ENCODE measurements around the gene APBA2.
A peak's percentile ranks its signal among the peaks of the same experiment; 100 is the strongest.

Gene APBA2

DNA sequence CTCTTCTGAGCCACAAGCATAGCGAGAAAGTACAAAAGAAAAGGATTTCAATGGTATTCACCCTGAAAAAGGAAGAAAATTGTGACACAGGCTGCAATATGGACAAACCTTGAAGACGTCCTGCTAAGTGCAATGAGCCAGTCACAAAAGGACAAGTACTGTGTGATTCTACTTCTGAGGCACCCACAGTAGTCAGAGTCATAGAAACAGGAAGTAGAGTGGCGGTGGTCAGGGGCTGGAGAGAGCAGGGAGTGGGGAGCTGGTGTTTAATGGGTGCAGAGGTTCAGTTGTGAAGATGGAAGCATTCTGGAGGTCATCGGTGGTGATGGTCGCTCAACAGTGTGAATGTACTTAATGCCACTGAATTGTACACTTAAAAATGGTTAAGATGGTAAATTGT is 180.5 kb downstream of the APBA2 start:
- ATAC-seq, result no peak

DNA sequence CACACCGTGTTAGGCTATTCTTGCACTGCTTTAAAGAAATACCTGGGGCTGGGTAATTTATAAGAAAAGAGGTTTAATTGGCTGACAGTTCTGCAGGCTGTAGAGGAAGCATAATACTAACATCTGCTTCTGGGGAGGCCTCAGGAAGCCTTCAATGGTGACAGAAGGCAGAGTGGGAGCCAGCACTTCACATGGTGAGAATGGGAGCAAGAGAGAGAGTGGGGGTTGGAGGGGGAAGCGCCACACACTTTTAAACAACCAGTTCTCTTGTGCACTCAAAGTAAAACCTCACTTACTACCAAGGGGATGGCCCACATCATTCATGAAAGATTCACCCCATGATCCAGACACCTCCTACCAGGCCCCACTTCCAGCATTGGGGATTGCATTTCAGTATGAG is 181.1 kb downstream of the APBA2 start:
- no peak for ATAC-seq

DNA sequence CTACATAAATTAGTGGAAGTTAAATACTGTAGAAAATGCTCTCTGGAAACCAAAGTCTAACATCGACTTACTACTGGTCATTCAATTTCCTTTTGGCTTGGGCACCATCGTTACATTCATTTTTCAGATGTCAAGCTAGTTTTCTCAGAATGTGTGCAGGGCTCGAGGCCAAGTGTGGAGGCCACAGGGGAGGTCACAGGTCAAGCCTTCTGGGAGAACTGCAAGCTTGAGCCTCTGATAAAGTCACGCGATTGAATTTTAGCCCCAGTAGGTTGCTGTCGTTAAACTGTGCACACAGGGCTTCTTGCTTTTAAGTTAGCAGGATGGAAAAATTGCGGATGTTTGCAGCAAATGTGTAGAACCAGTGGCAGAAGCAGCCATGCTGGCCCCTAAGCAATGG is 182.2 kb downstream of the APBA2 start:
- ATAC-seq, result no peak

DNA sequence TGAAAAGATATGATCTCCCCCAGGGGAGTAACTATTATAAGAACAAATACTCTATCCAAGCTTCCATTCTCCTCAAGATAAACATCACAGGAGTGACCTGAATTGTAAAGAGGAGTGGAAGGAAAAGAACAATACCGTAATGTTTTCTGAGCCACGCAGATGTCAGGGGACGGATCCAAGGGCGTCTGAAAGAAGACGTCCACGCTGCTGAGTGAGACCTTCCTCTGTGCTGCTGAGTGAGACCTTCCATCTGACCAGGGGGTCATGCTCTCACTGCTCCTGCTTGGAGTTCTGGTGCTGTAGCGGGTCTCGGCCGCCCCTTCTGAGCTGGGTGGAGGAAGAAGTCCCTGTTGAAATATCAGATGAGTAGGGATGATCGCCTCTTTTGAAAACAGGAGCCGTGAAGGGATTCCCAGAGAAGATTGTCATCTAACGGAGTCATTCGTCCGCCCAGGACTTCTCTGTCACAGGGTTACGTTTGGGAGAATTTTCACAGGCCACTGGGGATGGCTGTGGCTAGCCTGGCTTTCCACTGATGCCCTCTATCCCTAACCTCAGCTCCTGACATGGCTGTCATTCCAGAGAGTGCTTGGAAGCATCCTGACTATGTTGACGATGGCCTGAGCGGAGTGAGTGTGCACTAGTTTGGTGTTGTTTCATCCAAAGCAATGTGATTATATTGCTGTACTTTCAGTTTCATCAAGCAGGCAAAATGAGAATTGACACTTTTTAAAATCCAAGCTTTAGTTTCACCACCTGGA is 184.9 kb downstream of the APBA2 start:
- no peak for ATAC-seq

DNA sequence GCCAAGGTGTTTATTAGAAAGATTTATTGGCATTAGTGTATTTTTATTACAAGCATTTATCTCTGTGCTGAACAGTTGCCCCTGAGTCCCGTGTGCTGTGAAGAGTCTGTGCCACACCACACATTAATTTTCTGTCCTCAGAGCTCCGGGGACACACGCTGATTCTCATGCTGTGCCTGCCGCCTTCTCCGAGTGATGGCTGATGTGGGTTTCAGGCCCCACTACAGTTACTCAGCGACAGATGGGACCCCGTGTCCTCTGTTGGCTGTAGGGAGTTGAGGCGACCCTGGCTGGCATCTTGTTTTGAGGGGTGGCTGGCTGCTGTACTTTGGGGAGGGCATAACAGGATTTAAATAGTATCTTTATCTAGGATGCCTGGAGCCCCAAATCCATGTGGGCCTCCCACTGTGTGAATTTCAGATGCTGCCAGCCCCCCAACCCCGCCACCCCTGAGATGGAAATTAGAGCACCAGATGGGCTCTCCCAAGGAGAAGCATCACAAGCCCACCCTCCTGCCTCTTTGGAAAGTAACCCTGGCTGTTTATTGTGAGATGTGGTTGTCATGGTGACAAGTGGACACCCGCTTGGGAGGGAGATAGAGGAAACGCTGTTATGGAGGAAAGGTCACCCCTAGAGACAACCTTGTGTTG is 185.6 kb downstream of the APBA2 start:
- ATAC-seq, result no peak

DNA sequence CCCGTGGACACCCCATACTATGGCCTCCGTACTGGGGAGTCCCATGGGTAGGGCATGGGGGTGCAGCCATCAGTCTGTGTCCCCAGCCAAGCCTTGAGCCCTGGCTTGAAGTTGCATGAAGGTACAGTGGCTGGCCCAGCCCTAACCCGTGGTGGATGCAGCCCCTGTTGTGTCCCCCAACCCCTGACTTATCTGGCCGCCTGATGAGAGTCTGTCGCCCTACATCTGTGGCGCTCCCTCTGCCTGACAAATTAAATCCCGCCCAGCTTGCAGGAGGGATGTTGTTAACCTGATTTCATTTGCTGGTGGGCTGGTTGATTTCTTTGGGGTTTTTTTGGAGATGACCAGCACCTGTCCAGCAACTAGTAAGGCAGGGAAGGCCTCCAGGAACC is 186.1 kb downstream of the APBA2 start:
- ATAC-seq, result no peak

DNA sequence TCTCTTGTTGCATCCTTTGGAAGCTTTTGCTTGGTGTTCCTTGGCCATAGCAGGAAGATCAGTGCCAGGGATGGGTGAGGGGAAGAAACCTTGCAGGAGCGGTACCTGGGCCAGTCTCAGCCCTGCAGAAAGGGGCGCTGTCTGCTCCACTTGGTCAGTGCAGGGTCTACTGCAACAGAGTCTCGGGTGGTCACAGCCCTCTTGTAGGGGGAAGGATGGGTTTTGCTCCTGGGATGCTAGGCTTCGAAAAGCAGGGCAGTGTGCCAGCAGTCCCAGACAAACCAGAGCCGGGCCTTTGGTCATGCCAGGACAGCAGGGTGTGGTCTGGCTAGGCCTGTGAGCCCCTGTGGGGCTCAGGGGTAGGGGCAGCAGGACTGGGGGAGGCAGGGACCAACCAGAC is 186.7 kb downstream of the APBA2 start:
- ATAC-seq, result no peak

DNA sequence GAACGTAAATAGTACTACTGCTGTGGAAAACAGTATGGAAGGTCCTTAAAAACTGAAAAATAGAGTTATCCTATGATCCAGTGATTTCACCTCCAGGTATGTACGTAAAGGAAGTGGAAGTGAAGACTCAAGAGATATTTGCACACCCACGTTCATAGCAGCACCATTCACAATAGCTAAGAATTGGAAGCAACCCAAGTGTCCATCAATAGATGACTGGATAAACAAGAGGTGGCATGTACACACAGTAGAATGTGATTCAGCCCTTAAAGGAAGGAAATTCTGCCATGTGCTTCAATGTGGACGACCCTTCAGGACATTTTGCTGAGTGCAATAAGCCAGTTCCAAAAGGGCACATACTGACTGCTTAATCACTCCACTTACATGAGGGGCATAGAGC is 188.3 kb downstream of the APBA2 start:
- no peak for ATAC-seq

DNA sequence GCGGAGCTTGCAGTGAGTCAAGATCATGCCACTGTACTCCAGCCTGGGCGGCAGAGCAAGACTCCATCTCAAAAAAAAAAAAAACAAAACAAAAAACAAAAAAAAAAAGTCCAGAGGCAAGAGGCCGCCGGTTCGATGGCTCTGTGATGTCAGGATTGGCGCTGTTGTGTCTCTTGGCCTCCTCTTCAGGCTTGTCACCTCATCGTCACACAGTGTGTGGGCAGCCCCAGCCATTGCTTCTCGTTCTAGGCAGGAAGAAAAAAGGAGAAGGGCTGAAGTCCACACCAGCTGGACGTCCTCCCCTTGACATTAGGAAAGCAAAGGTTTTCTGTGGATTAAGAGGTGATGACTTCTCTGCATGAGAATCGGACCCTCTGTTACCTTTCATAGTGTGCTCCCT is 192.8 kb downstream of the APBA2 start:
- no peak for ATAC-seq

DNA sequence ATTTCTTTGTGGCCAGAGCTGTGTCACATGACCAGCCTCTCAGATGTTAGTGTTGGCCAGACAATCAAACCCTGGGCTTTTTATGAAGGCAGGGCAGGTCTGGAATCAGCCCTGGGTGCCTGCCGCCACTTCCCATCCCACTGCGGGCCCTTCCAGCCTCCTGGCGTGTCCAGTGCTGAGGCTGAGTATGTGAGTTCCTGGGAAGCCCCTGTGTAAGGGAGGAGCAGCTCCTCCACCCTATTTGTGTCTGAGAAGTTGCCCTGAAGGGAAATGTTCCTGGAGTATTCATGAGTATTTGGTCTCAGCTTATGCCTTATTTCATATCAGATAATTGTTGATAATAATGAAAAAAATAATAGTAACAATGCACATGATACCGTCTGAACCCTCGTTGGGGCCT is 193.7 kb downstream of the APBA2 start:
- no peak for ATAC-seq

DNA sequence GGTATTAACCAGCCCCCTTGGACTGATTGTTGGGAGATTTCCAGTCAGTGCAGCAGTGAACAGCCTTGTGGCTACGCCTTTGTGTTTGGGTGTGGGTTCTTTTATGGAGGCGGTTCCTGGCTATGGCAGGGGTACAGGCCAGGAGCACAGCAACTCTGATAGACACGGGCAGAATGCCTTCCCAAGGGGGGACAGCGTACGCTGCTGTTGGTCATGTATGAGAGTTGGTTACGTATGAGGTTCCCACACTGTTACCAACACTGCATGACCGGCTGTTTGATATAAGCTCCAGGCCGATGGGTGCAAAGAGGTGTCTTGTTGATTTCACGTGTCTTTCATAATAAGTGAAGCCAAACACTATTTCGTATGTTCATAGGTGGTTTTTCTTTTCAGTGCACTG is 196.0 kb downstream of the APBA2 start:
- no peak for ATAC-seq

DNA sequence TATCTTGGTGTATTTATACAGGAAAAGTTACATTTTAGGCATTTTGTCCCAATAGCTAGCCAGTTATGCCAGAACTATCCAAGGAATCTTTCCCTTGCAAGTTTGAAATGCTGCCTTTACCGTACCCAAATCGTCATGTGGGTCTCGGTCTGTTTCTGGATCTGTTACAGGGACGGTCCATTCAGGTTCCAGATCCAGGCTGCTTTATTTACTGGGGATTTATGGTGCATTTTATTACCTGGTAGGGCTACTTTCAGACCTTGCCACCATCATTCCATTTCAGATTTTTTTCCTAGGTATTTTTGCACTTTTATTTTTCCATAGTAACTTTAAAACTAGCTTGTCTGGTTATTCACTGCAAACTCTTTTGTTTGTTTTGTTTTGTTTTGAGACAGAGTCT is 197.4 kb downstream of the APBA2 start:
- ATAC-seq, result no peak

DNA sequence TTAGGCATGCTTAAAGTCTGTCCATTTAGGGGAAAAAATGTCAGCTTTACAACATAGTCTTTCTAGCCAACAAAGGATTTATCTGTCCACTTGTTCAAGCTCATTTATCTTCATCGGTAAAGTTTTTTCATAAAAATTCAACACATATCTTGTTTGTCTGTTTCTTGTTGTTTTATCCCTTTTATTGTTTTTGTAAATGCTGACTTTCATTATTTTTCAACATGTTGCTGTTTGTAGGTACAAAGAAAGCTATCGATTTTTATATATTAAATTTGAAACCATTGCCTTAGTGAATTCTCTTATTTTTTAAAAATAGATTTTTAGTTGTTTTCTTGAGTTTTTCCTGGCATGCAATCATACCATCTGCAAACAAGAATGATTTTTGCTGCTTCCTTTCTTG is 198.1 kb downstream of the APBA2 start:
- no peak for ATAC-seq

DNA sequence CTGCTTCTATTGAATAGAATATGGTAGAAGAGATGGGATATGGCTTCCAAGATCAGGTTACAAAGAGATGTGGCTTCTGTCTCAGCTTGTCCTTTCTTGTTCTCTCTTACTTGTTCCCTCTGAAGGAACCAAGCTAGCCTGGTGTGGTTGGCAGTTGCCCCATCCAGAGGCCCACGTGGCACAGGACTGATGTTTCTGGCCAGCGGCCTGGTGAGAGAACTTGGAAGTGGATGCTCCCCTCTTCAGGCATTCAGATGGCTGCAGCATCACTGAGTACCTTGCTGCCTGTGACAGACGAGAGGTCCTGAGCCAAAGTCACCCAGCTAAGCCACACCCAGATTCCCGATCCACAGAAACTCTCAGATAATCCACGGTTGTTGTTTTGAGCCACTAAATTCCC is 200.2 kb downstream of the APBA2 start:
- no peak for ATAC-seq

DNA sequence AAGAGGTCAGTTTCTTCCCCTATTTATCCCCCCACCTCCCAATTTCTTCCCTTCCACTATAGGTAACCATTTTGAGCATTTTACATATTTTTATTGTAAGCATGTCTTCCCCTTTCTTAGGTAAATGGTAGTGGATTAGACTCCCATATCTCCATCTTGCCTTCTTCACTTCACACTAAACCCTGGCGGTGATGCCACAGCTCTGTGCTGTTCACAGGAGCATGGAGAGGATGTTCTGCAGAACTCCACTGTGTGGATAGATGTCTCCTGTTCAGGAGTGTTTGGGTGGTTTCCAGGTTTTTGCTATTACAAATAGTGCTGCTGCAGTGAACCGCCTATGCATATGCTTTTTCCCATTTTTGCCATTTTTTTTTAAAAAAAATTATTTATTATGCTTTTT is 201.1 kb downstream of the APBA2 start:
- ATAC-seq, result no peak

DNA sequence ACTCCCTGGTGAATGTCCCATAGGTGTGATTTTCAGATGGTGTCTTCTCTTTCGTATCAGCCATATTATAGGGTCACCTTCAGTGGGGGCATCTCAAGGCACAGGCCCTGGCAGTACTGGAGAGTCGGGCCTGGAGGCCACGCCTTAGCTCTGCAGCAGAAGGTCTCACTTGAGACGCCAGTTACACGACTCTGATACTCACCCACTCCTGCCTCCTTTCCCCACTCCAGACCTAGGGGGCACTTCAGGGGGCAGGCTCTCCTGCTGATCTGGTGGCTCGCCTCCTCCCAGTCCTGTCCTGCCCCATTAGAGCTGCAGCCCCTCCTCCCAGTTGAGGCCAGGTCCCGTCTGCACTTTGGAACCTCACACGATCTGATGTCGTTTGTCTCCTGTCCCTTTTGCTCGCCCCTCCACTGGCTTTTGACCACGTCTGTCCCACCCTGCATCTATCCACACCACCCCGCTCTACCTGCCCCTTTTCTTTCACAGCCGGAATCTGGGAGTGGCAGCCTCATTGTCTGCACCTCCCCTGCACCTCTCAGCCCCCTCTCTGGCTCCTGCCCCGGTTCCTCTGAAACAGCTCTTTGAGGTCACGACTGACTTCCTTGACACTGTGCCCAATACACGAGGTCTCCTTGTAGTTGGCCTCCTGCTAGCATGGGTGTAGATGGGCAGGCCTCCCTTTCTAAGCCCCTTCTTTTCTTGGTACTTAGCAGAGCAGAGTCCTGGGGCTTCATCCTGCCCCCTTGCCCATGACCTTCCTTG is 201.9 kb downstream of the APBA2 start:
- ATAC-seq, result no peak

DNA sequence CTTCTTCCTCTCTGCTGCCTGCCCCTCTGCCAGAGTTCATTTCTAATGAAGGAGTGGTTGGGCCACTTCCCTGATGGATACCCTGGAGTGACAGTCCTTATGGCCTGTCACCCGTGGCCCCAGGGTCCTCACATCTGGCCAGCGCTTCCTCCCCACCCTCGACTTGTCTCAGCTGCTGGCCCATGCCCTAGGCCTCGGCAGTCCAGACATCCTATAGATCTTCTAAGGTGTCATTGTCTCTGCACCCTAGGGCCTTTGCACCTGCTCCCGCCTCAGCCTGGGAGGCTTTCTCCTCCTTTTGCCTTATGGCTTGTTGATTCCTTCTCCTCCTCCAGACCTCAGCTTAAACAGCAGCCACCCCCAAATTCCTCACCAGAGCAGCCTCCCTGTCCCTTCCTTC is 202.9 kb downstream of the APBA2 start:
- no peak for ATAC-seq

DNA sequence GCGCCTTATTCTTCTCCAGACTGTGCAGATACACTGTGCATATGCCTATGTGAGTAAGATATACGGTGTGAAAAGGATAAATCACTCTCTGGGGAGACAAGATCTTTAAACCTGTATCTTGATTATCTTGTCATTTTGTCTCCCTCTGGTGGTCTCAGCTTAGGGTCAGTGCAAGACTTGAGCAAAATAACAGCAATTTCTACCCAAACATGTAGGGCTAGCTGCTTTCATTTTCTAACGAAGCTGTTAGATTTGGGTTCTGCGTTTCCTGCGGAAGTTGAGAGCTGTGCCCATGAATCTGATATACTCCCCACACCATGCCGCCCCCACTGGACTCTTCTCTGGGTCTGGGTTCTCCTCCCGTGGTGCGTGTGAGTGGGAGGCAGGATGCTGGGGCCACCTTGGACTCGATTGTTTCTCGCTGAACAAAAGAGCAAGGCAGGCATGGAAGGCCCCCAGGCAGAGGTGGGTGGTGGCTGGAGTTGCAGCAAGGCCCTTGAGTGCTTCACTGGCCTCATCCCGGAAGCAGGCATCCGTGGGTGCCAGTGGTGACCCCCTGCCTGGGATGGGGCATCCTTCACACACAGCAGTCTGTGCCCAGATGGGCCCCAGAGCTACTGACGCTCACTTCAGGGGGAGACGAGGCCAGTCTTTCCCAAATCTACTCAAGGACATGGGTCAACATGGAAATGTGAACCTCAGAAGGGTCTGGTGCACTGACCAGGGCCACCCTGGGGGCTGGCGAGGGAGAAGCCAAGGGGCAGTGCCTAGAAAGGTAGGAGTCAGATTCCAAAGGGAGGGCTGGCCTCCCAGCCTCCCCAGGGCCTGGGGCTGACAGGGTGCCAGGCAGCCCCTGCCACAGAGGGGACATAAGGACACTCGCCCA is 204.2 kb downstream of the APBA2 start:
- ATAC-seq, result peak; percentile 27 to 35

DNA sequence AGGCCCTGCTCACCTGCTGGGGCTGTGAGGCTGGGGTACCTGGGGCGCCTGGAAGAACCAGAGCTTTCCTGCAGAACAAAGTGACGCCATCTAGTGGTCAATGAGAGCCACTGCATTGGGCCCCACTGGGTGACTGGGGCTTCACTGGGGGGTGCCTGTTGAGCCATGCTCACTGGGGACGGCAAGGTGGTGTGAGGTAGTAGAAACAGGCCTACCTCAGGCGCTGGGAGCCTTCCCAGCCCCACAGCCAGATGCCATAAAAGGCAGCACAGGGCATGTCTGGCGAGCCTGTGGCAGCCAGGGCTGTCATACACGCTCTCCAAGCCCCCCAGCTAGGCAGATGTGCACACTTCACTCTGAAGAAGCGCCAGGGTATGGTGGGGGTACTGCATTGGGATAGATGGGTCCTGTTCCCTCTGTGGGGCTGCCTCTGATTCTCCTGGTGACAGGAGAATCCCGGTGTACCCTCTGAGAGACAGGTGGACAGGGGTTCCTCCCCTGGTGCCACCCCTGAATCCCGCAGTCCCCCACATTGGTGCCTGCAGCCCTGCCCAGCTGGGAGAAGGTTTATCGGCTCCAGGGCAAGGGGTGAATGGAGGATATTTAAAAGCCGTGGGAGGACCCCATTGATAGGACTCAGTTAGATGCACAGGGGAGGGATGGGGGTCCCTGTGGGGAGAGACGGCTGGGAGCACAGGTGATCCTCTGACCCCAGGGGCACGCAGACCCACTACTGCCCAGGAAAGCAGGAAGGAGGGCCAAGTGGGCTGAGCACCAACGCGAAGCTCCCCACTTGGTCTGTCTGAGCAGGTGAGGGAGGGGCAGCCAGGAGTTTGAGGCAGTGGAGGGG is 205.1 kb downstream of the APBA2 start:
- ATAC-seq, result peak in 1 of 2 donors; percentile 8

DNA sequence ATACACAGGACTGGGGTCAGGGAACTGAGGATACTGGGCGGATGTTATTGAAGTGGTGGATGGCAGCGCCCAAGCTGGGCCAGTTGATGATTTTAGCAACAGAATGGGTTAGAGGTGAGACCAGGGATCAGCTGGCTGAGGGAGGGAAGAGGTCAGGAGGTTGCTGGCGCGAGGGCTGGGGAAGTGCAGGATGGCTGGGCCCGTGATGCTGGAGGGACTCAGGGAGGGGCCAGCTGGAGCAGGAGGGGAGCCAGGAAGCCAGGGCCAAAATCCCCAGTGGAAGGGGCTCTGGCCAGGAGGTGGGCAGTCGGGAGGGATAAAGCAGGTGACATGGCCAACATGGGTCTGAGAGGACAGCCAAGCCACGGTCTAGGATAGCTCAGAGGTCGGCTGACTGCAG is 205.9 kb downstream of the APBA2 start:
- no peak for ATAC-seq

DNA sequence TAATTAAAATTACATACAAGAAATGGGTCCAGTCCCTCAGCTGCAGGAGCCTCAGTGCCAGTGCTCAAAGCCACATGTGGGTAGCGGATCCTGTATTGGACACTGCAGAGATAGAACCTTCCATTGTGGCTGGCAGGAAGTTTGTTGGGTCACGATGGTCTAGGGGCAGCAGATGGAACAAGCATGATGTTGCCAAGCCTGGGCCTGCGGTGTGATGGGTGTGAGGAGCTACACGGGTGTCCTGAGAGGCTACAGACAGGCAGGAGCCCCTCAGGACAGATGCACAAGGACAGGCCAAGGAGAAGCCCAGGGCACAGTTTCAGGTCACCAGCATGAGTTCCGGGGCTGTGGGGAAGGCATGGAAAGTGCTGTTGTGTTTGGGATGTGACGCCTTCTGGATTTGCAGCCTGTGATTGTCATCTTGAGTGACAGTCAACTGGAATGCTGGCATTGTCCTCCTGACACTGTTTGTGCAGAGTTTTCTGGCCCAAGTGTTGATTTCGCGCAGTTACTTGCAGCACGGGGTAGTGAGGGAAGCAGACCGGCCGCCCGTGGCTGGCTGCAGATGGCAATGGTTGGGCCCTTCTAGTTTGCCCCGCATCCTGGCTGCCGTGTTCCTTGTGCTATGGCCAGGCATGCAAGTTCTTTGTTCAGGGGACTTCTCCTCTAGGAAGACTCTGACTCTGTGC is 206.7 kb downstream of the APBA2 start:
- ATAC-seq, result no peak
